ENCODE data around the gene ZBP1. TPM values are rescaled to one million over a fixed set of nuclear protein-coding genes. Genes with fewer than 3 reads are reported as not detected.

The ZBP1 gene, protein sequence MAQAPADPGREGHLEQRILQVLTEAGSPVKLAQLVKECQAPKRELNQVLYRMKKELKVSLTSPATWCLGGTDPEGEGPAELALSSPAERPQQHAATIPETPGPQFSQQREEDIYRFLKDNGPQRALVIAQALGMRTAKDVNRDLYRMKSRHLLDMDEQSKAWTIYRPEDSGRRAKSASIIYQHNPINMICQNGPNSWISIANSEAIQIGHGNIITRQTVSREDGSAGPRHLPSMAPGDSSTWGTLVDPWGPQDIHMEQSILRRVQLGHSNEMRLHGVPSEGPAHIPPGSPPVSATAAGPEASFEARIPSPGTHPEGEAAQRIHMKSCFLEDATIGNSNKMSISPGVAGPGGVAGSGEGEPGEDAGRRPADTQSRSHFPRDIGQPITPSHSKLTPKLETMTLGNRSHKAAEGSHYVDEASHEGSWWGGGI
- 1 to 10 TPM in 1 of 4 donors, under 1 TPM in 1, not detected in 2; 0.78 to 3.6 TPM for total RNA-seq

DNA sequence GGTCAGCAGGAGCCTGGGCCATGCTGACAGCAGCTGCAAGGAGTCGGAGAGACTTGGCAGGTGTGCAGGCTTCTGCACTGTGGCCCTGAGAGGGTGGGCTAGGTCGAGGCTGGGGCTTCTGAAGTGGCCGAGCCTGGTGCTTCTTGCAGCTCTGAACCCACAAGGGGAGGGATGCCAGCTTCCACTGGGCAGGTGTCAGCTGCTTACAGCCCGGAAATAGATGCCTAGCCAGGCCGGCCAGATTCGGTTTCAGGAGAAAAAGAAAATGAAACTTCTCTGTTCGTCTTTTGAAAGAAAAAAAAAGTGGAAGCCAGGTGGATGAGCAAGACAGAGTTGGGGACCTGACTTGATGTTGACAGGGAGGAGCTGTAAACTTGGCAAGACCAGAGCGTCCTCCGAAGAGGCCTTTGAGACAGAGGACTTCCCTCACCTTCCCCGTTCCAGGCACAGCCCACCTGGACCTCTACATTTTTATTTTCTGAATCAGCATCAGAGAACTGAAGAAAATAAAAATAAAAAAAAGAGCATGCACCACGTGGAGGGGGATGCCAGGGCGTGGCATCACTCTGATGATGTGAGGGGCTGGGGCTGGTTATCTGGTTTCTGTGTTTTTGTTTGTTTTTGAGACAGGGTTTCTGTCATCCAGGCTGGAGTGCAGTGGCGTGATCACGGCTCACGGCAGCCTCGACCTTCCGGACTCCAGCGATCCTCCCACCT, at the start of gene ZBP1:
Gene ZBP1 (minus strand): TSS at position 153 of the 717 bp plus-strand sequence. CDS start 131 bp downstream, at position 22.
- no peak for DNase-seq (ENCODE audit: low spot score in 2 of 2)
- Histone ChIP-seq H3K27ac (peak within 1 kb of the TSS in 1 of 4 donors; percentile 75), H3K36me3 (no peaks in the 10 kb centered on the region), H3K9me3 (peaks cover 0 to 12% (median 0%) of the 10 kb centered on the region in 4 donors), H3K27me3 (no peaks in the 10 kb centered on the region), H3K4me3 (peak within 1 kb of the TSS in 2 of 4 donors; percentile 8 to 29), H3K4me1 (peaks cover 0 to 14% (median 0%) of the 10 kb centered on the region in 4 donors)
- TF ChIP-seq, protein P1, sequence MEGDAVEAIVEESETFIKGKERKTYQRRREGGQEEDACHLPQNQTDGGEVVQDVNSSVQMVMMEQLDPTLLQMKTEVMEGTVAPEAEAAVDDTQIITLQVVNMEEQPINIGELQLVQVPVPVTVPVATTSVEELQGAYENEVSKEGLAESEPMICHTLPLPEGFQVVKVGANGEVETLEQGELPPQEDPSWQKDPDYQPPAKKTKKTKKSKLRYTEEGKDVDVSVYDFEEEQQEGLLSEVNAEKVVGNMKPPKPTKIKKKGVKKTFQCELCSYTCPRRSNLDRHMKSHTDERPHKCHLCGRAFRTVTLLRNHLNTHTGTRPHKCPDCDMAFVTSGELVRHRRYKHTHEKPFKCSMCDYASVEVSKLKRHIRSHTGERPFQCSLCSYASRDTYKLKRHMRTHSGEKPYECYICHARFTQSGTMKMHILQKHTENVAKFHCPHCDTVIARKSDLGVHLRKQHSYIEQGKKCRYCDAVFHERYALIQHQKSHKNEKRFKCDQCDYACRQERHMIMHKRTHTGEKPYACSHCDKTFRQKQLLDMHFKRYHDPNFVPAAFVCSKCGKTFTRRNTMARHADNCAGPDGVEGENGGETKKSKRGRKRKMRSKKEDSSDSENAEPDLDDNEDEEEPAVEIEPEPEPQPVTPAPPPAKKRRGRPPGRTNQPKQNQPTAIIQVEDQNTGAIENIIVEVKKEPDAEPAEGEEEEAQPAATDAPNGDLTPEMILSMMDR (IDR thresholded peaks at IDR 0.05): no peak
- TF ChIP-seq EP300 (IDR thresholded peaks at IDR 0.05) (no peak), POLR2A (IDR thresholded peaks at IDR 0.05) (no peak)
- WGBS, 2 donors: 75 to 84% methylated on average over 18 of the region's 18 CpGs

DNA sequence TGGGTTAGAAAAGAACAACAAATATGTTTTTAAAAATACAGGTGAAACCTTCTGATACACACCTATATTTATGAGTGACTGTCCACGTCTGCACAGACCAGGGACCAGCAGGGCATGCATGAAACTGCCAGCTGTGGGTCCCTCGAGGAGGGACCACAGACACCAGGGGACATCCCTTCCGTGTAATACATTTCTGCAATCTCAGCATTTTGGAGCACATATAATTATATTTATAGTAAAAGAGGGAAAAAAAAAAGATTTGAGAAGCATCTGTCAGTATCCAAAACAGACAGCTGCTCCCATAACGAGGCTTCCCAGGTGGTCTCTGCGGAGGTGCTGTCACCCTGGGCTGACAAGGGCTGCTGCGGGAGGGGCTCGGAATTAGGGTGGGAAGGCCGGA, 49.4 kb upstream of the ZBP1 start:
- 76 to 85% methylated on average over 8 of the region's 8 CpGs for WGBS, 2 donors
- no peaks in the 10 kb centered on the region for H3K27me3 ChIP-seq
- no peak overlapping the region for H3K27ac ChIP-seq
- DNase-seq (ENCODE audit: low spot score in 2 of 2): no peak
- no peaks in the 10 kb centered on the region for H3K9me3 ChIP-seq
- H3K4me3 ChIP-seq: no peak overlapping the region
- TF ChIP-seq, protein P1 (IDR thresholded peaks at IDR 0.05): no peak
- no peak for TF ChIP-seq EP300 (IDR thresholded peaks at IDR 0.05)
- TF ChIP-seq POLR2A (IDR thresholded peaks at IDR 0.05): no peak
- no peaks in the 10 kb centered on the region for H3K36me3 ChIP-seq
- peaks cover 0 to 58% (median 13%) of the 10 kb centered on the region in 4 donors for H3K4me1 ChIP-seq

DNA sequence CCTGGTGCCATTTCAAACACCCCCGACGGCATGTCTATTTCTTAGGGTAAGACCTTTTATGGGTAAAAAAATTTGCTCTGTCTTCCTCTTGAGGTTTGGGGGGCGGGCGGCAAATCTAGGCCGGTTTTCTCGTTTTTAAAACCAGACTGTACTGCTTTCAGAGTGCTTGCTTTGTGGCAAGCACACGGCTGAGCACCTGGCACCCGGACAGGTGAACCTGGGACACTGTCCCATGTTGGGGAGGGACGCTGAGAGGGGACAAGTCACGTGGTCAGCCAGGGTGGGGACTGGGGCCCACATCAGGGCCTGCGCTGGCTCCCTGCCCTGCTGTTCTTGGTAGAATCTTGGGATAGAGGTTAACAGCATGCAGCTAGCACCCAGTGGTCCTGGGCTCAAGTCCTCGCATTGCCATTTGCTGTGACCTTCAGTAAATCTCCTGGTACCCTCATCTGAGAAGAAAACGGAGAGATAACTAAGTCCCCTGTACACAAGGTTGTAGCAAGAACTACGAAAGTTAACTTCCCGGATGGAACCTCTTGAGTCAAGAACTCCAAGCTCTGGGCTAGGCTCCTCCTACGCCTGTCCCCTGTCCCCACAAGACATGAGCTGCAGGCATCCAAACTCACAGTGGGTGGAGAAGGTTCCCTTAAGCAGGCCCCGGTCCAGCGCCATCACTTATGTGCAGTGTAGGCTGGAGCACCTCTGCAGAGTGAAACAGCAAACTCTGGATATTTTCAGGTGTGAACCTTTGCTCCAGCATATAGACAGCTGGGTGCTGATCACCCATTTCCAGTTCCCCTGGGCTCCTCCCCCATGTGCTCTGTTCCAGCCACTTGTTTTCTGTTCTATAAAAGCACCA, 47.9 kb upstream of the ZBP1 start:
- no peak overlapping the region for H3K4me3 ChIP-seq
- TF ChIP-seq, protein P1 (IDR thresholded peaks at IDR 0.05): no peak
- no peak for TF ChIP-seq POLR2A (IDR thresholded peaks at IDR 0.05)
- TF ChIP-seq EP300 (IDR thresholded peaks at IDR 0.05): no peak
- no peak for DNase-seq (ENCODE audit: low spot score in 2 of 2)
- peak overlapping the region in 1 of 4 donors; percentile 4 for H3K27ac ChIP-seq
- 63 to 74% methylated on average over 18 of the region's 18 CpGs for WGBS, 2 donors
- no peaks in the 10 kb centered on the region for H3K9me3 ChIP-seq
- H3K27me3 ChIP-seq: no peaks in the 10 kb centered on the region
- H3K36me3 ChIP-seq: no peaks in the 10 kb centered on the region
- H3K4me1 ChIP-seq: peaks cover 0 to 60% (median 16%) of the 10 kb centered on the region in 4 donors

DNA sequence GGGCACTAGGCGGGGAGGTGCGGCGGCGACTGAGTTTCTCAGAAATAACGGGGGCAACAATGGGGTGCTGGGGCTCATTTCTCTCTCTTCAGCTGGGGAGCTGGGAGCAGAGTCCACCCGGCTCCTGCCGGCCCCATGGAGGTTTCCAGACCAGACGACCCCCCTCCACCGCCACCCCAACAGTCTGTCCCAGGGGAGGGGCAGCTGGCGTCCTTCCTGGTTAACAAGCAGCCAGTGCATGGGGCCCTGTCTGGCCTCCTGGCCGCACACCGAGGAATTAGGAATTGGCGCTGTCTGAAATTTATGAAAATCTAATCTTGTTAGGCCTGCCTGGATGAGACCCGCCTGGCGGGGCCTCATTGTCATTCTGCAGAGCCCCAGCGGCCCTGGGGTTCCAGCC, 47.2 kb upstream of the ZBP1 start:
- H3K27ac ChIP-seq: peak overlapping the region in 1 of 4 donors; percentile 4
- 80 to 84% methylated on average over 13 to 16 of the region's 16 CpGs for WGBS, 2 donors

More for the DNA sequence above, 47.2 kb upstream of the ZBP1 start:
- TF ChIP-seq POLR2A (IDR thresholded peaks at IDR 0.05) (no peak), EP300 (IDR thresholded peaks at IDR 0.05) (no peak)
- TF ChIP-seq, protein P1 (IDR thresholded peaks at IDR 0.05): no peak
- no peak for DNase-seq (ENCODE audit: low spot score in 2 of 2)
- no peak overlapping the region for H3K4me3 ChIP-seq
- H3K27me3 ChIP-seq: no peaks in the 10 kb centered on the region
- H3K36me3 ChIP-seq: no peaks in the 10 kb centered on the region
- no peaks in the 10 kb centered on the region for H3K9me3 ChIP-seq
- peaks cover 0 to 60% (median 15%) of the 10 kb centered on the region in 4 donors for H3K4me1 ChIP-seq
